ENCODE measurements around the gene DNAH17. TPM values are rescaled to one million over a fixed set of nuclear protein-coding genes. Genes with fewer than 3 reads are reported as not detected.

Gene DNAH17
- polyA plus RNA-seq, 2 donors, result 0.02 to 0.11 TPM

DNA sequence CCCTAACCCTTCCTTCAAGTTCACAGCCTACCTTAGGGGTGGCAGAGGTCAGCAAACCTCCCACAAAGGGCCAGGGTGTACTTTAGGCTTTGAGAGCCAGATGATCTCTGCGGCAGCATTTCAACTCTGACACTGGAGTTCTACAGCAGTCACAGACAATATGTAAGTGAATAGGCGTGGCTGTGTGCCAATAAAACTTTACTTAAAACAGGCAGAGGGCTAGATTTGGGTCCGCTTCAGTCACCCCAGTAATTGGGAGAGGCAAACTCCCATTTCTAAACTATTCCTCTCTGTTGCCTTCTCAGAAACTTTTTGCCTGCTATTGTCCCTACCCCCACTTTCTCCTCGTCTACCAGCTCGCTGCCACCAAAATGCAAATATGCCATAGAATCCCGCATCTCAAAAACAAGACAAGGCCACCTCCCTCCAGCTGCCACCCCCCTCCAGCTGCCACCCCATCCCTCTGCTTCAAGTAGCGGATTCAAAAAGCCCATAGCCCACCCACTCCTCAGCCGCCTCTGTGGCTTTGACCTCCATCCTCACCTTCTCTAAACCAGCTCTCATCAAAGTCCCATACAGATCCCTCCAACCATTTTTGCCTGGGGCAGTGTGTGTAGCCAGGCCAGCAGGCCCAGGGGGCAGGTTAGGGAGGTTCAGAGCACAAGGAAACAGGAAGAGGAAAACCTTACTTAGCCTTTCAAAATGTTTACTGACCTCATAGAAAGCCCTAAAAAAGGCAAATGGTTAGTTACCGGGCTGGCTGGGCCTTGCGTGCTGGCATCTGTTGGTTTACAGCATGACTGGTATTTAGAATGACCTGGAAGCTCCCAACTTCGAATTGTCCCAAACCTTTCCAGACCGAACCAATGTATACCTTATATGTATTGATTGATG is 19.9 kb upstream of the DNAH17 start:
- Histone ChIP-seq H3K4me3 (ENCODE audit: low read depth in 1 of 2, low read length in 2 of 2) (no peak overlapping the region), H3K4me1 (ENCODE audit: control insufficient read depth in 2 of 2, insufficient read depth in 2 of 2, low read length in 1 of 2) (no peaks in the 10 kb centered on the region), H3K27ac (ENCODE audit: low read depth in 2 of 2, low read length in 1 of 2) (no peak overlapping the region), H3K36me3 (ENCODE audit: control insufficient read depth in 2 of 2, insufficient read depth in 2 of 2, low read length in 1 of 2) (no peaks in the 10 kb centered on the region), H3K27me3 (ENCODE audit: control insufficient read depth in 1 of 2, insufficient read depth in 2 of 2, low read length in 2 of 2) (no peaks in the 10 kb centered on the region), H3K9me3 (ENCODE audit: control insufficient read depth in 2 of 2, insufficient read depth in 1 of 2, low read depth in 1 of 2, low read length in 1 of 2) (no peaks in the 10 kb centered on the region)
- WGBS, 2 donors, result 85 to 86% methylated on average over 12 of the region's 12 CpGs

DNA sequence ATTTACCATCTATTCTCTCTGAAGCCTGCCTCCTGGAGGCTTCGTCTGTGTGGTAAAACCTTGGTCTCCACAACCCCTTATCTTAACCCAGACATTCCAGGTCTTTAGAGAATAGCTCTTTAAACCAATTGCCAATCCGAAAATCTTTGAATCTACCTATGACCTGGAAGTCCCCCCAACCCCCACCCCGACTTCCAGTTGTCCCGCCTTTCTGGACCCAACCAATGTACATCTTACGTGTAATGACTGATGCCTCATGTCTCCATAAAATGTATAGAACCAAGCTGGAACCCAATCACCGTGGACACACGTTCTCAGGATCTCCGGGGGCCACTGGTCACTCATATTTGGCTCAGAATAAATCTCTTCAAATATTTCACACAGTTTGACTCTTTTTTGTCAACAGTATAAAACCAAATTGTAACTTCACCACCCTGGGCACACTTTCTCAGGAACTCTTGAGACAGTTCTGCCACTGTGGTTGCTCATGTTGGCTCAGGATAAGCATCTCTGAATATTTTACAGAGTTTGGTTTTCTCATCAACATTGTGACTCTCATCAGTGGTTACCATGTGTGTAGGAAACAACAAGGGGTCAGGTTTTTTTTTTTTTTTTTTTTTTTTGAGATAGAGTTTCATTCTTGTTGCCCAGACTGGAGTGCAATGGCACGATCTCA is 18.1 kb upstream of the DNAH17 start:
- no peaks in the 10 kb centered on the region for H3K27me3 ChIP-seq (ENCODE audit: control insufficient read depth in 1 of 2, insufficient read depth in 2 of 2, low read length in 2 of 2)
- WGBS, 2 donors, result 91 to 95% methylated on average over 9 of the region's 9 CpGs
- H3K27ac ChIP-seq (ENCODE audit: low read depth in 2 of 2, low read length in 1 of 2), result no peak overlapping the region
- H3K4me1 ChIP-seq (ENCODE audit: control insufficient read depth in 2 of 2, insufficient read depth in 2 of 2, low read length in 1 of 2), result no peaks in the 10 kb centered on the region
- H3K4me3 ChIP-seq (ENCODE audit: low read depth in 1 of 2, low read length in 2 of 2), result no peak overlapping the region
- H3K9me3 ChIP-seq (ENCODE audit: control insufficient read depth in 2 of 2, insufficient read depth in 1 of 2, low read depth in 1 of 2, low read length in 1 of 2), result no peaks in the 10 kb centered on the region
- H3K36me3 ChIP-seq (ENCODE audit: control insufficient read depth in 2 of 2, insufficient read depth in 2 of 2, low read length in 1 of 2), result no peaks in the 10 kb centered on the region

DNA sequence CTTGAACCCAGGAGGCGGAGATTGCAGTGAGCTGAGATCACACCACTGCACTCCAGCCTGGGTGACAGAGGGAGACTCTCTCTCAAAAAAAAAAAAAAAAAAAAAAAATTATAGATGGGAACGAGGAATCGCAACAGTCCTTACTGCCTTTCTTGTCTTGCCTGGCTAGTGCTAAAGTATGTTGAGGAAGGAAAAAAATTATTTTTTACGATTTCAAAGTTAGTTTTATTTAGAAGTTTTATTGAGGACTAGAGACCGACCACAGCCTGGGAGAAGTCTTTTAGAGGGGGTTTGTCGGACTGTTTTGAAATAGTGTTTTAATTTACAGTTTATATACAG is 15.8 kb upstream of the DNAH17 start:
- whole genome bisulfite sequencing, 2 donors, result 87 to 88% methylated on average over 6 of the region's 6 CpGs
- no peaks in the 10 kb centered on the region for H3K9me3 ChIP-seq (ENCODE audit: control insufficient read depth in 2 of 2, insufficient read depth in 1 of 2, low read depth in 1 of 2, low read length in 1 of 2)
- H3K36me3 ChIP-seq (ENCODE audit: control insufficient read depth in 2 of 2, insufficient read depth in 2 of 2, low read length in 1 of 2), result no peaks in the 10 kb centered on the region
- no peaks in the 10 kb centered on the region for H3K4me1 ChIP-seq (ENCODE audit: control insufficient read depth in 2 of 2, insufficient read depth in 2 of 2, low read length in 1 of 2)
- H3K27ac ChIP-seq (ENCODE audit: low read depth in 2 of 2, low read length in 1 of 2), result no peak overlapping the region
- H3K4me3 ChIP-seq (ENCODE audit: low read depth in 1 of 2, low read length in 2 of 2), result no peak overlapping the region
- no peaks in the 10 kb centered on the region for H3K27me3 ChIP-seq (ENCODE audit: control insufficient read depth in 1 of 2, insufficient read depth in 2 of 2, low read length in 2 of 2)

DNA sequence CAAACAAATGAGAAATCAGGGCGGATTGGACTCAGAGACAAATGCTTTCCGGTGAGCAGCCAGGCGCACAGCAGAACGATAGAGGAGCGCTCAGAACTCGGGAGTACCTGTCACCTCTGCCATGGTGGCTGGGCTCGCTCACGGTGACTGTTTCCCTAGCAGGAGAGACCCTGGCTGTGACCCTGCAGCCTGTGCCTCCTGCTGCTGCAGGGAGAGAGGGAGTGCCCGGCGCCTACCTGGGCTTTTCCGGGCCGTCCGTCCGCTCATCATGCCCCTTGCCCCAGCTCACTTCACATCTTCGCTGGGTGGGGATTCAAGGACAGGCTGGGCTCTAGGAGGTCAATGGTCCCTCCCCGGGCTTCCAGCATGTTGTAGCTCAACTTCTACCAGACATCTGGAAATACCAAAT is 14.1 kb upstream of the DNAH17 start:
- Histone ChIP-seq H3K4me3 (ENCODE audit: low read depth in 1 of 2, low read length in 2 of 2) (no peak overlapping the region), H3K27me3 (ENCODE audit: control insufficient read depth in 1 of 2, insufficient read depth in 2 of 2, low read length in 2 of 2) (no peaks in the 10 kb centered on the region), H3K27ac (ENCODE audit: low read depth in 2 of 2, low read length in 1 of 2) (no peak overlapping the region), H3K36me3 (ENCODE audit: control insufficient read depth in 2 of 2, insufficient read depth in 2 of 2, low read length in 1 of 2) (no peaks in the 10 kb centered on the region), H3K9me3 (ENCODE audit: control insufficient read depth in 2 of 2, insufficient read depth in 1 of 2, low read depth in 1 of 2, low read length in 1 of 2) (no peaks in the 10 kb centered on the region), H3K4me1 (ENCODE audit: control insufficient read depth in 2 of 2, insufficient read depth in 2 of 2, low read length in 1 of 2) (no peaks in the 10 kb centered on the region)
- 83 to 90% methylated on average over 16 of the region's 16 CpGs for WGBS, 2 donors

DNA sequence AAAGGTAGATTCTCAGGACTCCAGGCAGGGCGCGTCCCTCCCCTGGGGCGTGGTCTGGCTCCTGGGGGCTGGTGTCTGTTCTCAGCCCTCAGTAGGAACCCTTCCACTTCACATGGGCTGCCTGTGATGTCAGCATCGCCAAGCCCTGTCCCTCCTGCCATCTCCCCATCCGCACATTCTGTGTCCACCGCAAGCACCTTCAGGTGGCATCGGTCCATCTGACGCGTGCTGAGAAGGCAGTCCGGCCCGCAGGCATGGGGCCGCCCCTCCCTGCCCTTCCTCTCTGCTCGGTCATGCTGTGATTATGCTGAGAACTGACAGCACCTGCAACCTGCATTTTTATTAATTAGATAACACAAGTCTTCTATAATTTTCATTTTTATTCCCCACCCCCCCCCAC is 12.7 kb upstream of the DNAH17 start:
- no peaks in the 10 kb centered on the region for H3K9me3 ChIP-seq (ENCODE audit: control insufficient read depth in 2 of 2, insufficient read depth in 1 of 2, low read depth in 1 of 2, low read length in 1 of 2)
- H3K36me3 ChIP-seq (ENCODE audit: control insufficient read depth in 2 of 2, insufficient read depth in 2 of 2, low read length in 1 of 2), result no peaks in the 10 kb centered on the region
- H3K4me1 ChIP-seq (ENCODE audit: control insufficient read depth in 2 of 2, insufficient read depth in 2 of 2, low read length in 1 of 2), result no peaks in the 10 kb centered on the region
- H3K27me3 ChIP-seq (ENCODE audit: control insufficient read depth in 1 of 2, insufficient read depth in 2 of 2, low read length in 2 of 2), result no peaks in the 10 kb centered on the region
- H3K27ac ChIP-seq (ENCODE audit: low read depth in 2 of 2, low read length in 1 of 2), result no peak overlapping the region
- H3K4me3 ChIP-seq (ENCODE audit: low read depth in 1 of 2, low read length in 2 of 2), result no peak overlapping the region
- WGBS, 2 donors, result 72% methylated on average over 13 of the region's 13 CpGs

DNA sequence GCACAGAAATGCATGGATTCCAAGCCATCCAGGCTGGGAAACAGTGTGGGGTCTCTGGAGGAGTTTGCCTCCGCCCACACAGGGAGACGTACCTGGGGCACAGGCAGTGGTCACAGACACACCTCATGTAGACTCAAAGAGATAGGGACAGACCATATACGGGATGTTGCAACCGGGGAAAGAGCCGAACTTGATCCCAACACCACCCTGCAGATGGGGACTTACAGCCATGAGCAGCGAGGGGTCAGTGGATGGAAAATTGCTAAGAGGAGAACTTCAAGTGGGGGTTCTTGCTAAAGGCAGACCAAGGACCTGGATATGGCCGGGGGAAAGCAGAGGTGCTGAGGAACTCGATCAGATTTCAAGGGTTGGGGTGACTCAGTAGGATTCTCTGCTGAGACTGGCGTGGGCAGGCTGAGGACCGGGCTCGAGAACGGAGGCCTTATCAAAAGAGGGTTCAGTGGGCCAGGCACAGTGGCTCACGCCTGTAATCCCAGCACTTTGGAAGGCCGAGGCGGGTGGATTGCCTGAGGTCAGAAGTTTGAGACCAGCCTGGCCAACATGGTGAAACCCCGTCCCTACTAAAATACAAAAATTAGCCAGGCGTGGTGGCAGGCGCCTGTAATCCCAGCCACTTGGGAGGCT is 12.0 kb upstream of the DNAH17 start:
- no peaks in the 10 kb centered on the region for H3K4me1 ChIP-seq (ENCODE audit: control insufficient read depth in 2 of 2, insufficient read depth in 2 of 2, low read length in 1 of 2)
- no peaks in the 10 kb centered on the region for H3K9me3 ChIP-seq (ENCODE audit: control insufficient read depth in 2 of 2, insufficient read depth in 1 of 2, low read depth in 1 of 2, low read length in 1 of 2)
- no peak overlapping the region for H3K4me3 ChIP-seq (ENCODE audit: low read depth in 1 of 2, low read length in 2 of 2)
- no peak overlapping the region for H3K27ac ChIP-seq (ENCODE audit: low read depth in 2 of 2, low read length in 1 of 2)
- no peaks in the 10 kb centered on the region for H3K27me3 ChIP-seq (ENCODE audit: control insufficient read depth in 1 of 2, insufficient read depth in 2 of 2, low read length in 2 of 2)
- H3K36me3 ChIP-seq (ENCODE audit: control insufficient read depth in 2 of 2, insufficient read depth in 2 of 2, low read length in 1 of 2), result no peaks in the 10 kb centered on the region
- WGBS, 2 donors, result 91 to 92% methylated on average over 18 of the region's 18 CpGs

DNA sequence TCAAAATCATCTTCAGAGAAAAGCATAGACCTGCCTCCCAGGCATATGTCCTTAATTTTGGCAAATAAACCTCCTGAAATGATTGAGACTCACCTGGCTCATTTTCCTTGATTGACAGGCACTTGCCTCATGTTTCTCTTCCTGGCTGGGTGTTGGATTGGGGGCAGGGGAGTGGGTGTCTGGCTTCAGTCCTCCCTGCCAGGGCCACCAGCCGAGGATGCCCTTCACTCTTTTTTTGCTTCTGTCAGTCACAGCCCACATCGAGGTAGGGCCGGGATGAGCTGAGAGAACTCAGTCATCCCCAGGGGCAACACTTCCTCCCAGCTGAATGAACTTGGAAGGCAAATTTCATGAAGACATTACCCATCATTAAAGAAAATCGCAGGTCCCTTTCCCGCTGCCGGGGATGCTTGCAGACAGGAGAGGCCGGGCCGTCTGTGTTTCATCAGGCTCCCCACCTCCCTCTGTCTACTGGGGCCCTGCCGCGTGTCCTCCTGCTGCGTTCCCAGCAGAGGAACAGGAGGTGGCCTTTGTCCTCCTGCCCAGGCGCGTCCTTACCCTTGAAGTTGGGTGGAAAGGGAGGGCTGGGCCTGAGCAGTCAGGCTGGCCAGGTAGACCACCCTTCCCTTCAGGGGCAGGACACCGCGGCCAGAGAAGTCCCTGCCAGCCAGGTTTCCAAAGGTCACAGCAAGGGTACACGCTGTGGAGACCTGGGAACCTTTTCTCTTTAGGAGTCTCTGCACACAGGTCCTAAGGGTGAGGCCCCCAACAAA is 11.2 kb upstream of the DNAH17 start:
- Histone ChIP-seq H3K4me1 (ENCODE audit: control insufficient read depth in 2 of 2, insufficient read depth in 2 of 2, low read length in 1 of 2) (no peaks in the 10 kb centered on the region), H3K9me3 (ENCODE audit: control insufficient read depth in 2 of 2, insufficient read depth in 1 of 2, low read depth in 1 of 2, low read length in 1 of 2) (no peaks in the 10 kb centered on the region), H3K36me3 (ENCODE audit: control insufficient read depth in 2 of 2, insufficient read depth in 2 of 2, low read length in 1 of 2) (no peaks in the 10 kb centered on the region), H3K4me3 (ENCODE audit: low read depth in 1 of 2, low read length in 2 of 2) (no peak overlapping the region), H3K27me3 (ENCODE audit: control insufficient read depth in 1 of 2, insufficient read depth in 2 of 2, low read length in 2 of 2) (no peaks in the 10 kb centered on the region), H3K27ac (ENCODE audit: low read depth in 2 of 2, low read length in 1 of 2) (no peak overlapping the region)
- 66 to 83% methylated on average over 16 of the region's 16 CpGs for WGBS, 2 donors

DNA sequence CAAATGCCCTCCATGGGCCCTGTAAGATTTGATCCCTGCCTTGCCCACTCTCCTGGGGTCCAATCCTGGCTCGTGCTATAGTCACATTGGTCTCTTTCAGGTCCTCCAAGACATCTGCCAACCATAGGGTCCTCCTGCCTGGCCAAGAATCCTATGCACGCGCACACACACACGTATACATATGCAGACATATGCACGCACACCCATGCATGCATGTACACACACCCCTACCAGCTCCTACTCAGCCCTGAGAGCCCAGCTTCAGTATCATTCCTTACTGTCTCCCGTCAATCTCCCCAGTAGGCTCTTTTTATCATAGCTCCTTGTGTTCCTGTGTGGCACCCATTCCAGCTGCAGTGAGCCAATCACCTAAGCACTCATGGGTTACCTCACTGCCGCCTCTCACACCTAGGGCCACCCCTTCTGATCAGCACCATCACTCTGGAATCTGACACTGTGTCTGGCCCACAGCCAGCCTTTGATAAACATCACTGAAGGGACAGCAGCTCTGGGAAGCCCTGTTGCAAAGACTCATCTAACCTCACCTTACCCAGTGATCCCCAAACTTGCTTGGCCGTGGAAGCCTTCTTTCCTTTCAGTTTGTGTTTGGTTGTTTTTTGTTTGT is 7.9 kb upstream of the DNAH17 start:
- WGBS, 2 donors, result 88 to 93% methylated on average over 8 of the region's 8 CpGs

DNA sequence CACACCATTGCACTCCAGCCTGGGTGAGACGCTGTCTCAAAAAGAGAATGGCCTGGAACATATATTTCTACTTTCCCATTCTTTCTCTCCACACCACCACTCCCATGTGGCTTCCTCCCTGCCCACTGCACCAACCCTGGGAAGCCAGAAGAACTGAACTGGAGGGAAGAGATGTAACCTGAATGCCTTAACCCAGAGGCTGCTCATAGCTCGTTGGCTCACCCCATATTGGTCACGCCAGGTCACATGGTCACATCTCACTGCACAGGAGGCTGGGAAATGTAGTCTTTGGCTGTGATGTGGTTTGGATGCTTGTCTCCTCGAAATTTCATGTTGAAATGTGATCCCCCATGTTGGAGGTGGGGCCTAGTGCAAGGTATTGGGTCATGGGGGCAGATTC is 5.9 kb upstream of the DNAH17 start:
- no peak overlapping the region for H3K4me3 ChIP-seq (ENCODE audit: low read depth in 1 of 2, low read length in 2 of 2)
- H3K36me3 ChIP-seq (ENCODE audit: control insufficient read depth in 2 of 2, insufficient read depth in 2 of 2, low read length in 1 of 2), result no peaks in the 10 kb centered on the region
- no peaks in the 10 kb centered on the region for H3K27me3 ChIP-seq (ENCODE audit: control insufficient read depth in 1 of 2, insufficient read depth in 2 of 2, low read length in 2 of 2)
- H3K27ac ChIP-seq (ENCODE audit: low read depth in 2 of 2, low read length in 1 of 2), result no peak overlapping the region
- no peaks in the 10 kb centered on the region for H3K4me1 ChIP-seq (ENCODE audit: control insufficient read depth in 2 of 2, insufficient read depth in 2 of 2, low read length in 1 of 2)
- WGBS, 2 donors, result 52 to 53% methylated on average over 4 of the region's 4 CpGs
- H3K9me3 ChIP-seq (ENCODE audit: control insufficient read depth in 2 of 2, insufficient read depth in 1 of 2, low read depth in 1 of 2, low read length in 1 of 2), result no peaks in the 10 kb centered on the region

More for the DNA sequence above, 7.9 kb upstream of the DNAH17 start:
- H3K36me3 ChIP-seq (ENCODE audit: control insufficient read depth in 2 of 2, insufficient read depth in 2 of 2, low read length in 1 of 2), result no peaks in the 10 kb centered on the region
- H3K4me3 ChIP-seq (ENCODE audit: low read depth in 1 of 2, low read length in 2 of 2), result no peak overlapping the region
- H3K27me3 ChIP-seq (ENCODE audit: control insufficient read depth in 1 of 2, insufficient read depth in 2 of 2, low read length in 2 of 2), result no peaks in the 10 kb centered on the region
- H3K27ac ChIP-seq (ENCODE audit: low read depth in 2 of 2, low read length in 1 of 2), result no peak overlapping the region
- H3K4me1 ChIP-seq (ENCODE audit: control insufficient read depth in 2 of 2, insufficient read depth in 2 of 2, low read length in 1 of 2), result no peaks in the 10 kb centered on the region
- H3K9me3 ChIP-seq (ENCODE audit: control insufficient read depth in 2 of 2, insufficient read depth in 1 of 2, low read depth in 1 of 2, low read length in 1 of 2), result no peaks in the 10 kb centered on the region

All from esophagus (tissue), 2 donors.